SK-N-SH (cell line): ENCODE measurements around the gene SPATA24. TPM values are rescaled to one million over a fixed set of nuclear protein-coding genes. Genes with fewer than 3 reads are reported as not detected.
A peak's percentile ranks its signal among the peaks of the same experiment; 100 is the strongest.
"Not testable (repeated sequence)": the region's sequence is repeated elsewhere in the genome, so short reads cannot be mapped to it uniquely, and the experiment has no call there.

ENCODE experiments used
- CTCF ChIA-PET: fragments of 300-600, 350-600 bp; formaldehyde crosslinking; extraction: SDS; loops from one replicate; lab custom pipeline; 2021; lab: Yijun Ruan, JAX
- POLR2A ChIA-PET: fragments of 350-600 bp; sonication (Branson Sonifier 250); formaldehyde crosslinking; extraction: SDS; loops from one replicate; lab custom pipeline; 2020; ENCODE audit warnings: antibody characterized with exemption, inconsistent platforms; lab: Yijun Ruan, JAX
- DNase-seq: peaks from one replicate; pipeline ENCODE4 v3.0.0; 2012
- H2AFZ ChIP-seq: fragments of 200-600 bp; sonication (generic); 2 replicates; pipeline ENCODE4 v1.8.1; 2016; ENCODE audit warnings: antibody characterized with exemption, mild to moderate bottlenecking, low read depth
- H3F3A ChIP-seq: fragments of 200-600 bp; sonication (generic); replicated peaks from 2 replicates; pipeline ENCODE3; 2016; ENCODE audit warnings: antibody characterized with exemption, mild to moderate bottlenecking; ENCODE audit not compliant: insufficient read depth
- H3K27ac ChIP-seq, 2 experiments: fragments of 200-500 bp in 1 of 2; fragments of 200-600 bp in 1 of 2; sonication (Bioruptor generic) in 1 of 2; sonication (generic), shearing (Covaris generic) in 1 of 2; 2 replicates each; pipeline versions ENCODE4 v1.5.1 to v1.6.1; 2014 to 2016; ENCODE audit warnings: low read depth in 2 of 2, inconsistent platforms in 1 of 2, low read length in 1 of 2, mild to moderate bottlenecking in 1 of 2, mixed read lengths in 1 of 2
- H3K27me3 ChIP-seq: fragments of 200-600 bp; sonication (generic), shearing (Covaris generic); 2 replicates; pipeline ENCODE4 v1.6.1; 2016; ENCODE audit warnings: mixed run types; ENCODE audit not compliant: insufficient read depth
- H3K36me3 ChIP-seq, 2 experiments: fragments of 200-500 bp in 1 of 2; fragments of 200-600 bp in 1 of 2; sonication (Bioruptor generic) in 1 of 2; sonication (generic) in 1 of 2; replicated peaks in 1 of 2; 2 replicates each; pipeline versions ENCODE3 to v1.5.1; 2014 to 2016; ENCODE audit warnings: low read length in 1 of 2, mild to moderate bottlenecking in 1 of 2; ENCODE audit not compliant: insufficient read depth in 2 of 2, control insufficient read depth in 1 of 2
- H3K4me1 ChIP-seq, 2 experiments: fragments of 200-500 bp in 1 of 2; fragments of 200-600 bp in 1 of 2; sonication (Bioruptor generic) in 1 of 2; sonication (generic), shearing (Covaris generic) in 1 of 2; 2 replicates each; pipeline versions ENCODE4 v1.5.1 to v1.6.1; 2014 to 2016; ENCODE audit warnings: low read depth in 1 of 2, low read length in 1 of 2, mixed run types in 1 of 2; ENCODE audit not compliant: insufficient read depth in 2 of 2, control insufficient read depth in 1 of 2
- H3K4me2 ChIP-seq: fragments of 200-600 bp; sonication (generic), shearing (Covaris generic); 2 replicates; pipeline ENCODE4 v1.6.1; 2017; ENCODE audit warnings: mixed run types
- H3K4me3 ChIP-seq, 2 experiments: fragments of 200-500 bp in 1 of 2; fragments of 200-600 bp in 1 of 2; sonication (Bioruptor generic) in 1 of 2; sonication (generic), shearing (Covaris generic) in 1 of 2; 2 replicates each; pipeline versions ENCODE4 v1.5.1 to v1.8.1; 2014 to 2016; ENCODE audit warnings: low read depth in 2 of 2, inconsistent platforms in 1 of 2, low read length in 1 of 2, mild to moderate bottlenecking in 1 of 2, mixed read lengths in 1 of 2, moderate library complexity in 1 of 2
- H3K79me2 ChIP-seq: fragments of 200-600 bp; sonication (generic); 2 replicates; pipeline ENCODE4 v1.8.1; 2017; ENCODE audit warnings: mild to moderate bottlenecking; ENCODE audit not compliant: insufficient read depth
- H3K9ac ChIP-seq: fragments of 200-600 bp; sonication (generic); 2 replicates; pipeline ENCODE4 v1.6.1; 2017; ENCODE audit warnings: mixed run types
- H3K9me2 ChIP-seq: fragments of 200-600 bp; sonication (generic); 2 replicates; pipeline ENCODE4 v1.6.1; 2017; ENCODE audit warnings: mixed run types
- H3K9me3 ChIP-seq: fragments of 200-600 bp; sonication (generic); 2 replicates; pipeline ENCODE4 v1.6.1; 2017; ENCODE audit warnings: mixed run types, mild to moderate bottlenecking, moderate library complexity
- H4K20me1 ChIP-seq: fragments of 200-600 bp; sonication (generic); 2 replicates; pipeline ENCODE4 v1.6.1; 2017; ENCODE audit warnings: mild to moderate bottlenecking, mixed run types; ENCODE audit not compliant: insufficient read depth
- CHD2 ChIP-seq: fragments of 150-350 bp; IDR thresholded peaks from 2 replicates; pipeline ENCODE4 v1.6.1; 2018; ENCODE audit warnings: low read length; ENCODE audit not compliant: partially characterized antibody
- CTCF ChIP-seq: fragments of 200-600 bp; sonication (generic); IDR thresholded peaks from 2 replicates; pipeline ENCODE4 v1.6.1; 2017; ENCODE audit warnings: antibody characterized with exemption, mild to moderate bottlenecking, moderate library complexity
- EP300 ChIP-seq, 2 experiments: IDR thresholded peaks; 2 replicates each; pipeline versions ENCODE4 v1.4.0 to v1.6.1; 2012; ENCODE audit warnings: borderline replicate concordance in 1 of 2, low read depth in 1 of 2, low read length in 1 of 2
- EZH2phosphoT487 ChIP-seq: fragments of 200-600 bp; sonication (generic); IDR thresholded peaks from 2 replicates; pipeline ENCODE4 v1.6.1; 2017; ENCODE audit warnings: low read depth, mixed run types, mild to moderate bottlenecking, antibody characterized with exemption, moderate library complexity, borderline replicate concordance
- FOSL2 ChIP-seq: IDR thresholded peaks from 2 replicates; pipeline ENCODE4 v1.4.0; 2012; ENCODE audit warnings: low read depth, mild to moderate bottlenecking, moderate library complexity, borderline replicate concordance
- FOXM1 ChIP-seq: IDR thresholded peaks from 2 replicates; pipeline ENCODE4 v1.4.0; 2012; ENCODE audit warnings: low read depth, mild to moderate bottlenecking
- GATA2 ChIP-seq: sonication (generic); formaldehyde crosslinking; IDR thresholded peaks from 2 replicates; pipeline ENCODE4 v1.5.0; 2020; ENCODE audit warnings: mild to moderate bottlenecking, missing genetic modification reagents
- MEF2A ChIP-seq: IDR thresholded peaks from 2 replicates; pipeline ENCODE4 v1.4.0; 2012; ENCODE audit warnings: low read depth, borderline replicate concordance
- MXI1 ChIP-seq: IDR thresholded peaks from 2 replicates; pipeline ENCODE4 v1.6.1; 2012; ENCODE audit warnings: mild to moderate bottlenecking, low read depth, low read length, improper control_type of control experiment
- NRF1 ChIP-seq: IDR thresholded peaks from 2 replicates; pipeline ENCODE4 v1.6.1; 2012; ENCODE audit warnings: low read depth, mild to moderate bottlenecking, low read length
- RAD21 ChIP-seq: IDR thresholded peaks from 2 replicates; pipeline ENCODE4 v1.6.1; 2012; ENCODE audit warnings: mild to moderate bottlenecking, low read length
- TCF12 ChIP-seq: IDR thresholded peaks from 2 replicates; pipeline ENCODE4 v1.4.0; 2012
- USF1 ChIP-seq: IDR thresholded peaks from 2 replicates; pipeline ENCODE4 v1.4.0; 2012; ENCODE audit warnings: low read depth, borderline replicate concordance
- USF2 ChIP-seq: fragments of 150-350 bp; IDR thresholded peaks from 2 replicates; pipeline ENCODE4 v1.6.1; 2017; ENCODE audit warnings: antibody characterized with exemption, low read length, low read depth, borderline replicate concordance
- YY1 ChIP-seq: IDR thresholded peaks from 2 replicates; pipeline ENCODE4 v1.4.0; 2012; ENCODE audit warnings: low read depth, mild to moderate bottlenecking
- WGBS: methylation state at CpG from one replicate; pipeline ENCODE4 v1.1.6; 2017; ENCODE audit warnings: low lambda C conversion rate; 5-methylcytosine and 5-hydroxymethylcytosine counted together
- polyA plus RNA-seq, 3 experiments: library from polyadenylated mRNA; depleted of rRNA; stranded (reverse); fragments of >200 nt; gene quantifications; 2 replicates each; pipeline ENCODE4 v1.2.3, GENCODE V29; 2012

The SPATA24 gene
- polyA plus RNA-seq, 1 of the 3 experiments (the other 2 are of a cell fraction): 7.6 TPM

DNA sequence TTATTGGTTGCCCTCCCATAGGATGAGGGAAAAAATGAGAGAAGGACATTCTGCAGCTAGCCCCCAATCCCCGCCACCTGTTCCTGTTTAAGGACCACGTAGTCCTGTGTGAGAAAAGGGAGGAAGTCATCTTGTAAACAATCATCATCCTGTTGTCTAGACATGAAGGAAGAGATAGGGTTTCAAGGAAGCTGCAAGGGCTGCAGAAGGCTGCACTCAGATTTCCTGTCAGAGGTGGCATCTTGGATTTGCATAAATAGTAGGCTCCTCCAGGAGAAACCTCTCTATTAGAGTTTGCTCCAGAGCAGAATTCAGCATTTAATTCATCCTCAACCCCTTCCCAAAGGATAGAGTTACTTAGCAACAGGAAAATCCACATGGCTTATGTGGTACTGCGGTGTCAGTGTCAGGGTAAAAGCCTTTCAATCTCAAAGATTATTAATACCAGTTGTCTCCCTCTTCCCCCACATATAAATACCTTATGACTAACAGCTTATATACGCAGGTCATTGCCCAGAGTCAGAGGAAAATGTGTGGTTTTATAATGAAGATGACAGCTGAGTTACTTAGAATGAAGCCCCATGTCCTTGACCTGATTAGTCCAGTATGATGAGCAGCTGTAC lies 40.1 kb upstream of the SPATA24 start (continued):
- TF ChIP-seq TCF12: peak; percentile 98

- H3K36me3 ChIP-seq, H3K27me3 ChIP-seq, H3K27ac ChIP-seq, H3K9me2 ChIP-seq, H3K4me3 ChIP-seq, H3K9me3 ChIP-seq, H2AFZ ChIP-seq, H3K4me2 ChIP-seq, H3K9ac ChIP-seq, H3K79me2 ChIP-seq, H4K20me1 ChIP-seq, POLR2A ChIA-PET, DNase-seq: not testable (repeated sequence)
- Histone ChIP-seq H3K4me1 (peaks cover 10 to 22% of the 10 kb centered on the region in 2 experiments; a peak in 3 of 4 replicates), H3F3A (peaks cover 22% of the 10 kb centered on the region)
- CTCF ChIA-PET: interaction anchor here (1.0 kb wide), 1 partner anchor 73 kb away, joined by 4 read pairs; no protein-coding TSS in a partner anchor
- WGBS: 93% methylated on average over 16 of the region's 17 CpGs
Observed at GRCh38 chr5:139440416-139440815, 36.5 kb upstream of the SPATA24 start.

DNA sequence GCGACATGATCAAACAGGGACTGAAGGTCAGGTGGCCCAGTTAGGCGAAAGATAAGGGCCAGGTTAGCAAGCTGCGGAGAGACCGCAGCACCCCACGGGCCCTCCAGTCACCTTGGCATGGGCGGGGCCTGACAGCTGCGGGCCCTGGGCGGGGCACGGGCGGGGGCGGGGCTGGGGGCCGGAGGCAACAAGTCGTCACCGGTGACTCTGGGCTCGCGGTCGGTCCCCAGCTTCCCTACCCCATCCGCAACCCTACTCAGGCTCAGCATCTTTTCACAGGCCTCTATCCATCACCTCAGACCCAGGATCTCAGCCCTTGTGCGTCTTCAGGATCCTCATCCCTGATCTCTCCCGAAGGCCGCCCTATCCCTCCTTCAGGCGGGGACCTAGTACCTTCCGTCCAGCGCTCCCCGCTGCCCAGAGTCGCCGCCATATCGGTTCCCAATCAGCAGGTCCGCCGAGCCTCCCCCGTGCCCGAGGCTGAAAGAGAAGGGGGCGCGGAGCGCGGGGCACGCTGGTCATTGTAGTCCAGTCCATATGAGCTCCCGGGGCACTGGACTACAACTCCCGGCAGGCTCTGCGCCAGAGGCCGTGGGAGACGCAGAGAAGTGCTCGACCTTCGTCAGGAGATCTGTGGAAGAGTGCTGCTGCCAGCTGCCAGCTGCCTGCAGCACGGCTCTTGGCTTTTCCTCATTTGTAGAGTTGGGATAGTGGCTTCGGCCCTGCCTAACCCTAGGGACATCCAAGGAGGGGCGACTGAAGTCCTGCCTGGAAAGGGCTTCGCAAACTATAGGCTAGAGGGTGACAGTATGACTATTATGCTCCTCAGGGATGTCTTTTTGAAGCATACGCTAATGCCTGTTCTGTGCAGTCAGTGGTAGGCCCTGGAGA lies 35.4 kb upstream of the SPATA24 start, which contains the start of gene DNAJC18:
DNAJC18 (minus strand) TSS at position 513 of the 891 bp plus-strand sequence; CDS start at position 433, 80 bp downstream.
- CTCF ChIA-PET: interaction anchor here (0.8 to 1.4 kb wide), 5 partner anchors 17 to 74 kb away, joined by 3 to 8 read pairs (median 3); partner anchors contain the start of gene SPATA24
- WGBS: 1% methylated on average over 17 of the region's 49 CpGs
- TF ChIP-seq CHD2: peak; percentile 62
- TF ChIP-seq MEF2A: no peak
- no peak for TF ChIP-seq USF2
- TF ChIP-seq NRF1: no peak
- TF ChIP-seq GATA2 (CRISPR knock-in tag): peak; percentile 89
- TF ChIP-seq YY1: peak; percentile 79
- TF ChIP-seq EP300 (IDR thresholded peaks at IDR 0.05; ENCODE audit: borderline replicate concordance in 1 of 2, low read depth in 1 of 2, low read length in 1 of 2): no peak
- TF ChIP-seq FOSL2: no peak
- no peak for TF ChIP-seq FOXM1
- no peak for TF ChIP-seq MXI1
- TF ChIP-seq RAD21: 0 out of 2 replicates have a peak, but pooled peaks have one; percentile 4
- TF ChIP-seq EZH2phosphoT487: no peak
- no peak for TF ChIP-seq USF1
- no peak for TF ChIP-seq CTCF

More for the DNA sequence above, 35.4 kb upstream of the SPATA24 start, which contains the start of gene DNAJC18:
- no peaks in the 10 kb centered on the region for H3K9me3 ChIP-seq
- POLR2A ChIA-PET: interaction anchor here (0.6 to 1.3 kb wide), 7 partner anchors 9 to 122 kb away, joined by 3 to 8 read pairs (median 6); partner anchors contain the start of genes SPATA24 and UBE2D2
- H3K4me3 ChIP-seq: peak within 1 kb of the TSS; percentile 69 to 90
- H4K20me1 ChIP-seq: no peaks in the 10 kb centered on the region
- peak; percentile 95 for DNase-seq
- H3K36me3 ChIP-seq: peaks cover 0 to 9% of the 10 kb centered on the region in 2 experiments
- peaks cover 10% of the 10 kb centered on the region in 2 experiments; a peak in 3 of 4 replicates for H3K4me1 ChIP-seq
- H3K4me2 ChIP-seq: peak within 1 kb of the TSS; percentile 97
- H3K27ac ChIP-seq: peak within 1 kb of the TSS; percentile 88 to 89
- peak within 1 kb of the TSS; percentile 96 for H3K9ac ChIP-seq
- H3F3A ChIP-seq: peaks cover 10% of the 10 kb centered on the region
- H2AFZ ChIP-seq: peak within 1 kb of the TSS; percentile 94
- no peaks in the 10 kb centered on the region for H3K79me2 ChIP-seq
- H3K27me3 ChIP-seq: no peaks in the 10 kb centered on the region
- no peaks in the 10 kb centered on the region for H3K9me2 ChIP-seq
